Neural cell (in vitro differentiated cells): ENCODE measurements around the gene CNST. TPM values are rescaled to one million over a fixed set of nuclear protein-coding genes. Genes with fewer than 3 reads are reported as not detected.

Experiments
- H2AFZ ChIP-seq: fragments of 200-600, 300-800 bp; sonication (generic), shearing (Covaris generic); 2 replicates; pipeline ENCODE4 v1.6.0; 2014; ENCODE audit warnings: low read depth, mild to moderate bottlenecking, antibody characterized with exemption, low read length, moderate library complexity
- H3F3A ChIP-seq: fragments of 200-600 bp; shearing (Covaris generic); 2 replicates; pipeline ENCODE4 v1.6.1; 2016; ENCODE audit warnings: mild to moderate bottlenecking, moderate library complexity, mixed read lengths, antibody characterized with exemption, low read length; ENCODE audit not compliant: insufficient read depth, poor library complexity, severe bottlenecking
- H3K27ac ChIP-seq: fragments of 200-600, 300-800 bp; sonication (generic), shearing (Covaris generic); 2 replicates; pipeline ENCODE4 v1.5.1; 2014; ENCODE audit warnings: mild to moderate bottlenecking, low read length, moderate library complexity
- H3K27me3 ChIP-seq: fragments of 300-800, 200-600 bp; sonication (generic), shearing (Covaris generic); 2 replicates; pipeline ENCODE4 v1.6.0; 2014; ENCODE audit warnings: mild to moderate bottlenecking, low read depth, low read length, moderate library complexity; ENCODE audit not compliant: insufficient read depth
- H3K36me3 ChIP-seq: fragments of 300-800, 200-600 bp; sonication (generic), shearing (Covaris generic); 2 replicates; pipeline ENCODE4 v1.5.1; 2014; ENCODE audit warnings: mild to moderate bottlenecking, antibody characterized with exemption, low read length, moderate library complexity; ENCODE audit not compliant: insufficient read depth
- H3K4me2 ChIP-seq: fragments of 300-800, 200-600 bp; sonication (generic), shearing (Covaris generic); 2 replicates; pipeline ENCODE4 v1.6.0; 2014; ENCODE audit warnings: mild to moderate bottlenecking, low read length
- H3K4me3 ChIP-seq: fragments of 300-800, 200-600 bp; sonication (generic), shearing (Covaris generic); 2 replicates; pipeline ENCODE4 v1.5.1; 2014; ENCODE audit warnings: mild to moderate bottlenecking, low read length, moderate library complexity
- H3K79me2 ChIP-seq: fragments of 200-600 bp; shearing (Covaris generic); replicated peaks from 2 replicates; pipeline ENCODE4 v1.6.0; 2014; ENCODE audit warnings: mild to moderate bottlenecking, low read length, moderate library complexity; ENCODE audit not compliant: insufficient read depth
- H3K9ac ChIP-seq: fragments of 300-800, 200-600 bp; sonication (generic), shearing (Covaris generic); 2 replicates; pipeline ENCODE4 v1.6.1; 2016; ENCODE audit warnings: mild to moderate bottlenecking, low read length, mixed read lengths
- H3K9me2 ChIP-seq: fragments of 200-600 bp; shearing (Covaris generic); 2 replicates; pipeline ENCODE4 v1.6.1; 2016; ENCODE audit warnings: mild to moderate bottlenecking, low read length, mixed read lengths; ENCODE audit not compliant: insufficient read depth
- H3K9me3 ChIP-seq: fragments of 200-600, 300-800 bp; sonication (generic), shearing (Covaris generic); 2 replicates; pipeline ENCODE4 v1.6.1; 2016; ENCODE audit warnings: mild to moderate bottlenecking, mixed run types, low read length, moderate library complexity, mixed read lengths
- H4K20me1 ChIP-seq: fragments of 200-600 bp; shearing (Covaris generic); 2 replicates; pipeline ENCODE4 v1.6.1; 2016; ENCODE audit warnings: mild to moderate bottlenecking, mixed run types; ENCODE audit not compliant: insufficient read depth
- EP300 ChIP-seq: fragments of 450-650 bp; conservative IDR thresholded peaks from 2 replicates; pipeline ENCODE4 v1.6.1; 2014; ENCODE audit warnings: antibody characterized with exemption, mild to moderate bottlenecking, moderate library complexity; ENCODE audit not compliant: poor library complexity, severe bottlenecking
- EZH2 ChIP-seq: fragments of 200-600, 300-800 bp; shearing (Covaris generic), sonication (generic); IDR thresholded peaks from 2 replicates; pipeline ENCODE4 v1.6.1; 2014; ENCODE audit warnings: antibody characterized with exemption, low read length, borderline replicate concordance, mild to moderate bottlenecking; ENCODE audit not compliant: insufficient read depth, poor library complexity, severe bottlenecking
- MXI1 ChIP-seq: fragments of 450-650 bp; conservative IDR thresholded peaks from 2 replicates; pipeline ENCODE4 v1.6.1; 2014; ENCODE audit warnings: antibody characterized with exemption, mild to moderate bottlenecking; ENCODE audit not compliant: poor library complexity, severe bottlenecking
- POLR2AphosphoS5 ChIP-seq: IDR thresholded peaks from 2 replicates; pipeline ENCODE4 v1.6.1; 2012
- RAD21 ChIP-seq: fragments of 450-650 bp; conservative IDR thresholded peaks from 2 replicates; pipeline ENCODE4 v1.6.1; 2014; ENCODE audit warnings: antibody characterized with exemption, mild to moderate bottlenecking, moderate library complexity
- REST ChIP-seq: IDR thresholded peaks from 2 replicates; pipeline ENCODE4 v1.6.1; 2012; ENCODE audit warnings: borderline replicate concordance
- SMC3 ChIP-seq: fragments of 450-650 bp; conservative IDR thresholded peaks from 2 replicates; pipeline ENCODE4 v1.6.1; 2014; ENCODE audit warnings: antibody characterized with exemption, mild to moderate bottlenecking, moderate library complexity; ENCODE audit not compliant: poor library complexity
- TAF1 ChIP-seq: IDR thresholded peaks from 2 replicates; pipeline ENCODE4 v1.6.1; 2012; ENCODE audit warnings: low read depth
- polyA plus RNA-seq: library from polyadenylated mRNA; depleted of rRNA; stranded (reverse); fragments of >200 nt; gene quantifications from 2 replicates; pipeline ENCODE4 v1.2.3, GENCODE V29; 2014
- TF ChIP-seq, protein P1 (sequence below): fragments of 450-650 bp; IDR thresholded peaks from 2 replicates; pipeline ENCODE4 v1.5.1; 2014; ENCODE audit warnings: antibody characterized with exemption, mild to moderate bottlenecking, moderate library complexity; ENCODE audit not compliant: poor library complexity, severe bottlenecking

Gene CNST
- polyA plus RNA-seq, 1 donor from 2014 or later = 26.3 TPM

DNA sequence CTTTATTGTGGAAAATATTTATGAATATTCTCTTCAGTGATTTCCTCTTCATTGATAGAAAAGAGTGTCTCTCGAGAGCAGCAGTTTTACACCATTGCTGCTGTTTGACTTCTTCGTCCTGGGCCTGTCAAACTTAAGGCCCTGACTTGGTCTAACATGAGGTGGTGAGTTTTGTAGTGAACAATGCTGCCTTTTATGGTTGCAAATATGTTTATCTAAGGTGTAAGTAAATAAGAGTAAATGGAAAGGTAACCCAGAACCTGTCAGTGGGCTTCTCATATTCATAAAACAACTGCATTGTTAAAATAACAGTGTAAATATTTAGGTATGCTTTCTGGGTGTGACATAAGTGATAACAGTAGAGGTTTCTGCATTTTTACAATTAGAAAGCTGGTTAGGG lies 95.2 kb downstream of the CNST start:
- Histone ChIP-seq H3K27me3 (no peaks in the 10 kb centered on the region), H3K4me3 (no peak overlapping the region), H3K9me3 (no peaks in the 10 kb centered on the region), H2AFZ (no peak overlapping the region), H4K20me1 (no peaks in the 10 kb centered on the region), H3K9me2 (no peaks in the 10 kb centered on the region), H3K9ac (no peak overlapping the region), H3K79me2 (no peaks in the 10 kb centered on the region), H3K27ac (no peak overlapping the region), H3F3A (no peaks in the 10 kb centered on the region), H3K36me3 (no peaks in the 10 kb centered on the region), H3K4me2 (no peak overlapping the region)
- TF ChIP-seq POLR2AphosphoS5 = no peak

DNA sequence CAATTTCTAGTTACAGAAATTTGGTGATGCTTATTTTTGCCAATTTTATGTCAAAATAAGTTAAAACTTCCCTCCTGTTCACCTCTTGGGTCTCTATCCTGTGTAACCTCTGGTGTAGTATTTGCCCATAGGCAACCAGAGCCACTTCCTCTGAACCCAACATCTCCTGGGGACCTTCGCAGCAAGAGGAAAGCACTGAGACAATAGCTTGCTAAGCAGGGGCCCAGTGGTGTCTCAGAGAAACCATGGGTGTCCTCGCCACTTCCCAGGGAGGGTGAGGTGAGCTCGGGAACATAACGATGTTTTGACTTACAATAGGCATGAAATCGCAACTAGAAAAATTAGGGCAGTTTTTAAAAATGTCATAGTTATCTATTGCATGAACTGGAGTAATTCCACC lies 101.5 kb downstream of the CNST start:
- Histone ChIP-seq H3K9me3 (no peaks in the 10 kb centered on the region), H3K9ac (no peak overlapping the region), H3K27me3 (no peaks in the 10 kb centered on the region), H3K79me2 (no peaks in the 10 kb centered on the region), H3K4me2 (no peak overlapping the region), H2AFZ (no peak overlapping the region), H3K4me3 (no peak overlapping the region), H3K36me3 (no peaks in the 10 kb centered on the region), H3K9me2 (no peaks in the 10 kb centered on the region), H3F3A (no peaks in the 10 kb centered on the region), H4K20me1 (no peaks in the 10 kb centered on the region), H3K27ac (no peak overlapping the region)
- TF ChIP-seq RAD21 = no peak
- TF ChIP-seq POLR2AphosphoS5 = no peak
- TF ChIP-seq EP300 = no peak
- no peak for TF ChIP-seq SMC3
- no peak for TF ChIP-seq MXI1
- no peak for TF ChIP-seq REST
- no peak for TF ChIP-seq TAF1
- TF ChIP-seq EZH2 = no peak
- TF ChIP-seq, protein P1, sequence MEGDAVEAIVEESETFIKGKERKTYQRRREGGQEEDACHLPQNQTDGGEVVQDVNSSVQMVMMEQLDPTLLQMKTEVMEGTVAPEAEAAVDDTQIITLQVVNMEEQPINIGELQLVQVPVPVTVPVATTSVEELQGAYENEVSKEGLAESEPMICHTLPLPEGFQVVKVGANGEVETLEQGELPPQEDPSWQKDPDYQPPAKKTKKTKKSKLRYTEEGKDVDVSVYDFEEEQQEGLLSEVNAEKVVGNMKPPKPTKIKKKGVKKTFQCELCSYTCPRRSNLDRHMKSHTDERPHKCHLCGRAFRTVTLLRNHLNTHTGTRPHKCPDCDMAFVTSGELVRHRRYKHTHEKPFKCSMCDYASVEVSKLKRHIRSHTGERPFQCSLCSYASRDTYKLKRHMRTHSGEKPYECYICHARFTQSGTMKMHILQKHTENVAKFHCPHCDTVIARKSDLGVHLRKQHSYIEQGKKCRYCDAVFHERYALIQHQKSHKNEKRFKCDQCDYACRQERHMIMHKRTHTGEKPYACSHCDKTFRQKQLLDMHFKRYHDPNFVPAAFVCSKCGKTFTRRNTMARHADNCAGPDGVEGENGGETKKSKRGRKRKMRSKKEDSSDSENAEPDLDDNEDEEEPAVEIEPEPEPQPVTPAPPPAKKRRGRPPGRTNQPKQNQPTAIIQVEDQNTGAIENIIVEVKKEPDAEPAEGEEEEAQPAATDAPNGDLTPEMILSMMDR = no peak

DNA sequence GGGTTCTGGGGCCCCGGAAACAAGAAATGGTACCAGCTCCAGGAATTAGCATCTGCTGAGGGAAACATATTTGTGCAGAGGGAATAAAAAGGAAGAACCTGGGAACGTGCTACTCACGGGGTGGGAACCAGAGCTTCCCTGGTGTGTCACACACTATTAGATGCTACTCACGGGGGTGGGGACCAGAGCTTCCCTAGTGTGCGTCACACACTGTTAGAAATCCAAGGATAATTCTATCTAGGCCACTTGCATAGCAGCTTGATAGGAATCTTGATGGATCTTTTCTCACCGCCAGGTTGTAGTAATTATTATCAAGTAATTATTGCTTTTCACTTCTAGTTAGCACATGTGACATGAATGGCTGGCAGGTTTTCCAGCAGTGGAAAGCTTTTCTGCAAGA lies 103.4 kb downstream of the CNST start:
- Histone ChIP-seq H4K20me1 (no peaks in the 10 kb centered on the region), H3K9ac (no peak overlapping the region), H3K4me2 (no peak overlapping the region), H2AFZ (no peak overlapping the region), H3K79me2 (no peaks in the 10 kb centered on the region), H3K9me3 (no peaks in the 10 kb centered on the region), H3K4me3 (peak overlapping the region; percentile 2), H3K36me3 (no peaks in the 10 kb centered on the region), H3K9me2 (no peaks in the 10 kb centered on the region), H3K27ac (peak overlapping the region; percentile 30), H3F3A (no peaks in the 10 kb centered on the region), H3K27me3 (no peaks in the 10 kb centered on the region)
- TF ChIP-seq REST = no peak
- TF ChIP-seq EP300 = no peak
- no peak for TF ChIP-seq POLR2AphosphoS5
- TF ChIP-seq RAD21 = no peak
- no peak for TF ChIP-seq EZH2
- no peak for TF ChIP-seq MXI1
- TF ChIP-seq TAF1 = no peak
- TF ChIP-seq SMC3 = no peak
- TF ChIP-seq, protein P1 = no peak
